Peyer's patch (tissue), 4 donors: Measurements from ENCODE around the gene ZNF546.

Experiments used
- POLR2A ChIP-seq, 2 donors: fragments of 450-650 bp; IDR thresholded peaks; one replicate each; pipeline ENCODE4 v1.5.1; 2017; ENCODE audit warnings: antibody characterized with exemption in 2 of 2, mild to moderate bottlenecking in 2 of 2, moderate library complexity in 2 of 2
- TF ChIP-seq, protein P1 (sequence below), 6 experiments: fragments of 450-650 bp in 4 of 6; fragments of 200-600 bp in 2 of 6; sonication (generic) in 1 of 6; IDR thresholded peaks; one replicate each; pipeline ENCODE4 v1.5.1; 2017 to 2019; ENCODE audit warnings: antibody characterized with exemption in 6 of 6, mild to moderate bottlenecking in 3 of 6, moderate library complexity in 1 of 6

DNA sequence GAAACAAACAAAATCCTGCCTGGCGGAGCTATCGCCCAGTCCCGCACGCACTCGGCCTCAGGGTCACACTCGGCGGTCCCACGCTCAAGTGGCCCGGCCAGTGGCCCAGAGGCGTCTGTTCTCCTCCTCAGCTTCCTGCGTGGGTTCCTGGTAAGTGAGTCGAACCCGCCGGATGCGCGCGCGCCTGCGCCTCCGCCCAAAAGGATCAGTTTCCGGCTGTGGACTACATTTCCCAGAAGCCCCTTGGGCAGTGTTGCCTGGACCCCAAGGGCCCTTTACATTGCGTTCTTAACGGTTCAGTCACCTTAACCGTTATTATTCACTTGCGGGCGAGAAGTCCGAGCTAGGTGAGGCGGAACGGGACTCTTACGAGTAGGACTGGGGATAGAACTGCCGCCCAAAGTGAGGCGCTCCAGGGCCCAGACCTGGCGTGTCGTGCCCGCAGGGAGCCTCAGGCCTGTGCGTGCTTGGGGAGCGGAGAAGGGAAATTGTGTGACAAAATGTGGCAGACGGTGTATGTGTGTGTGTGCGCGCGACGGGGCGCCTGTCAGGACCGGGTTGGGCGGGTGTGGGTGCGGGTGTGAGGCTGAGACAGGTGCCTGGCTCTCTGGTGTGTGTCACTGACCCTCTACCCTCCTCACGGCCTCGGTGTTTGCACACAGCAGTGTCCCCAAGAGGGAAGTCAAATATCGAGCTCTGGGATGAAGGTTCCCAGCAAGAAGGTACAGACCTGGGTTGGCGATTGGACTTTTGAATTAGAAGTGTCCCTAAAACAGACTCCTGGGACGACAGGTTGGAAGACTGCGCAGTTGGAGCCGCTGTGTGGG, at the start of gene ZNF546:
- TF ChIP-seq, protein P1, sequence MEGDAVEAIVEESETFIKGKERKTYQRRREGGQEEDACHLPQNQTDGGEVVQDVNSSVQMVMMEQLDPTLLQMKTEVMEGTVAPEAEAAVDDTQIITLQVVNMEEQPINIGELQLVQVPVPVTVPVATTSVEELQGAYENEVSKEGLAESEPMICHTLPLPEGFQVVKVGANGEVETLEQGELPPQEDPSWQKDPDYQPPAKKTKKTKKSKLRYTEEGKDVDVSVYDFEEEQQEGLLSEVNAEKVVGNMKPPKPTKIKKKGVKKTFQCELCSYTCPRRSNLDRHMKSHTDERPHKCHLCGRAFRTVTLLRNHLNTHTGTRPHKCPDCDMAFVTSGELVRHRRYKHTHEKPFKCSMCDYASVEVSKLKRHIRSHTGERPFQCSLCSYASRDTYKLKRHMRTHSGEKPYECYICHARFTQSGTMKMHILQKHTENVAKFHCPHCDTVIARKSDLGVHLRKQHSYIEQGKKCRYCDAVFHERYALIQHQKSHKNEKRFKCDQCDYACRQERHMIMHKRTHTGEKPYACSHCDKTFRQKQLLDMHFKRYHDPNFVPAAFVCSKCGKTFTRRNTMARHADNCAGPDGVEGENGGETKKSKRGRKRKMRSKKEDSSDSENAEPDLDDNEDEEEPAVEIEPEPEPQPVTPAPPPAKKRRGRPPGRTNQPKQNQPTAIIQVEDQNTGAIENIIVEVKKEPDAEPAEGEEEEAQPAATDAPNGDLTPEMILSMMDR (IDR thresholded peaks at IDR 0.05): peak in 1 of 6 experiments; percentile 12
- peak; percentile 83 to 92 for TF ChIP-seq POLR2A (IDR thresholded peaks at IDR 0.05)
